Lung (tissue), 12 donors: ENCODE results near the gene TRPC4AP. TPM values are rescaled to one million over a fixed set of nuclear protein-coding genes. Genes with fewer than 3 reads are reported as not detected.
A peak's percentile ranks its signal among the peaks of the same experiment; 100 is the strongest.

Experiments
- ATAC-seq: fragments of 200-7000 bp; cut with Tn5 transposase; one replicate; pipeline ENCODE4 v1.9.1; 2020; ENCODE audit warnings: moderate number of reproducible peaks; ENCODE audit not compliant: insufficient read depth, low FRiP score
- DNase-seq, 3 donors: peaks; one replicate each; pipeline ENCODE4 v3.0.0-alpha.2; 2013 to 2017
- H3K27ac ChIP-seq, 2 donors: one replicate each; pipeline ENCODE4 v1.5.1; 2013; ENCODE audit warnings: mild to moderate bottlenecking in 2 of 2, moderate library complexity in 2 of 2, control low read depth in 1 of 2, inconsistent platforms in 1 of 2, low read depth in 1 of 2, low read length in 1 of 2
- H3K27me3 ChIP-seq, 3 donors: one replicate each; pipeline ENCODE4 v1.5.1; 2013; ENCODE audit warnings: low read length in 2 of 3; ENCODE audit not compliant: control insufficient read depth in 3 of 3, insufficient read depth in 3 of 3
- H3K36me3 ChIP-seq, 4 donors: one replicate each; pipeline ENCODE4 v1.5.1; 2013; ENCODE audit warnings: low read length in 4 of 4, mild to moderate bottlenecking in 1 of 4, moderate library complexity in 1 of 4; ENCODE audit not compliant: control insufficient read depth in 4 of 4, insufficient read depth in 4 of 4
- H3K4me1 ChIP-seq, 5 donors: one replicate each; pipeline ENCODE4 v1.5.1; 2013; ENCODE audit warnings: low read length in 5 of 5, mild to moderate bottlenecking in 2 of 5, moderate library complexity in 1 of 5; ENCODE audit not compliant: control insufficient read depth in 5 of 5, insufficient read depth in 5 of 5
- H3K4me3 ChIP-seq: one replicate; pipeline ENCODE4 v1.5.1; 2013; ENCODE audit warnings: mild to moderate bottlenecking, control low read depth, moderate library complexity
- H3K9ac ChIP-seq, 2 donors: one replicate each; pipeline ENCODE4 v1.5.1; 2013; ENCODE audit warnings: low read length in 2 of 2, control low read depth in 1 of 2; ENCODE audit not compliant: insufficient read depth in 1 of 2
- H3K9me3 ChIP-seq, 4 donors: one replicate each; pipeline ENCODE4 v1.5.1; 2013; ENCODE audit warnings: low read length in 3 of 4, mild to moderate bottlenecking in 1 of 4, moderate library complexity in 1 of 4; ENCODE audit not compliant: control insufficient read depth in 4 of 4, insufficient read depth in 3 of 4
- CTCF ChIP-seq: IDR thresholded peaks from 2 replicates; pipeline ENCODE4 v1.5.1; 2012; ENCODE audit warnings: mild to moderate bottlenecking; ENCODE audit errors: control extremely low read depth, extremely low read depth
- WGBS, 2 donors: extraction: QIAGEN DNeasy Blood & Tissue Kit; methylation state at CpG; one replicate each; pipeline ENCODE4 v1.1.7; 2013; 5-methylcytosine and 5-hydroxymethylcytosine counted together
- polyA plus RNA-seq, 2 donors: library from polyadenylated mRNA; stranded (reverse); fragments of 200-250 nt; gene quantifications; one replicate each; pipeline ENCODE4 v1.2.1, GENCODE V29; 2013
- total RNA-seq, 2 donors: library from RNA; depleted of rRNA in 1 of 2; stranded (reverse); fragments of >200 nt in 1 of 2; gene quantifications; one replicate each; pipeline ENCODE4 v1.2.1, GENCODE V29; 2014 to 2021
- donor health status: control.
- donor health status: control.
- donor health status: Bipolar disorder and iron deficiency.
- donor health status: healthy.
- donor health status: DM: yes; HTN: yes; CAD: no.

TRPC4AP gene
- total and polyA plus RNA-seq, 4 donors, result 37.6 to 62.5 (median 50.2) TPM

- Histone ChIP-seq H3K9ac (no peak overlapping the region), H3K36me3 (peaks cover 22 to 75% (median 45%) of the 10 kb centered on the region in 4 donors), H3K27ac (peak overlapping the region in 1 of 2 donors; percentile 46), H3K4me1 (peaks cover 0 to 5% (median 0%) of the 10 kb centered on the region in 5 donors), H3K9me3 (no peaks in the 10 kb centered on the region), H3K4me3 (no peak overlapping the region), H3K27me3 (no peaks in the 10 kb centered on the region)
- 76 to 80% methylated on average over 5 of the region's 5 CpGs for WGBS, 2 donors
- DNase-seq (no peak), ATAC-seq (no peak)
- TF ChIP-seq CTCF, result no peak
Measured at GRCh38 chr20:35011589-35012226, 80.9 kb downstream of the TRPC4AP start.

DNA sequence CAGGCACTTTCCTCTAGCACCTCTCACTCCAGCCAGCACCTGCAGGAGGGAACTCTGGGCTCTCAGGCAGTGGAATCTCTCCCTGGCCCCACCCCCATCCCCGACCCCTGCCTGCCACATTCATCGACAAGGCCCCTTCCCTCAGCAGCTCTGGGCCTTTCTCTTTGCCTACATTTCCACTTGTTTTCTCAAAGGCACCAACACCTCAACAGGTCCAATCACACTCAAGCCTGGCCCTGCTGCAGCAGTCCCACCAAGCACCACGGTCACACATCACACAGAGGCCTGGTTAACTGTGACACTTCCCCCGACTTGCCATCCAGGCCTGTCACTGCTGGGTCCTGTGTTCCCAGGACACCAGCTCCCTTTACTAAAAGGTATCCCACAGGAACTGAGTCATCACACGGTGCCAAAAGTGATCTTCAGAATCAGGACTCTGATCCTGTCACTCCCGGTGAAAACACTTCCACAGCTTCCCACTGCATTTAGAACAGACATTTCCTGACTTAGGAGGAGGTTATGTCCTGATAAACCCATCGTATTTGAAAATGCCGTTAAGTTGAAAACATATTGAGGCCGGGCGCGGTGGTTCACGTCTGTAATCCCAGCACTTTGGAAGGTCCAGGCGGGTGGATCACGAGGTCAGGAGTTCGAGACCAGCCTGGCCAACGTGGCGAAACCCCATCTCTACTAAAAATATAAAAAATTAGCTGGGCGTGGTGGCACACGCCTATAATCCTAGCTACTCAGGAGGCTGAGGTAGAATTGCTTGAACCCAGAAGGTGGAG is 82.0 kb downstream of the TRPC4AP start:
- Histone ChIP-seq H3K9ac (no peak overlapping the region), H3K36me3 (peaks cover 27 to 79% (median 48%) of the 10 kb centered on the region in 4 donors), H3K4me1 (peaks cover 0 to 5% (median 0%) of the 10 kb centered on the region in 5 donors), H3K9me3 (no peaks in the 10 kb centered on the region), H3K27ac (no peak overlapping the region), H3K4me3 (no peak overlapping the region), H3K27me3 (no peaks in the 10 kb centered on the region)
- ATAC-seq (no peak), DNase-seq (no peak)
- WGBS, 2 donors, result 91 to 94% methylated on average over 19 of the region's 19 CpGs
- TF ChIP-seq CTCF, result no peak

DNA sequence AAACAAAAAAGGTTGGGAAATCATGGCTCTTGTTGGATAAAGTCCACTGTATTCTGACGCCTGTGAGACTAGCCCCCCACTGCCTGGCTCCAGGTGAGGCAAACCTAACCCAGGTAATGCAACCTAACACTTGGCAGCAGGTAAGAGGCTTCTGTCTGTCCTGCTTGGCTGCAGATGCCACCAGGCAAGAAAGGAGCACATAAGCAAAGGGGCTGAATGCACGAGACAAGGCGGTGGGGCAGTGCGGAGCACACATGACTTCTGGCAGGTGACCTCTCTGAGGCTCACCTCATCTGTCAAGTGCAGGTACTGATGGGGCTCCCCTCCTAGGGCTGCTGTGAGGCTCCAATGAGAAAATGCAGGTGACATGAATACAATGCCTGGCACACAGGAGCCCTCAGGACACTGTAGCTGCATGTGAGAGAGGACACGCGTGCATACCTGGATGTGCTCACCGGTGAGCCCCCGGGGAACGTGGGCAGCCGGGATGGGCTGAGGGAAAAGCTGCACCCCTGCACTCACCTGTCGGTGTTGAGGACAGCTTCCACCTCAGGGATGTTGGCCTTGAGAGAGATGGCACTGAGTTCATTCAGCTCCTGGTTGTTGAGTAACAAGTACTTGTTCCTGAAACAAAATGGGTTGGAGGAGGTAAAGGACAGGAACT is 82.8 kb downstream of the TRPC4AP start:
- H3K9ac ChIP-seq, result no peak overlapping the region
- peaks cover 34 to 83% (median 53%) of the 10 kb centered on the region in 4 donors for H3K36me3 ChIP-seq
- WGBS, 2 donors, result 96 to 98% methylated on average over 11 of the region's 11 CpGs
- H3K27me3 ChIP-seq, result no peaks in the 10 kb centered on the region
- ATAC-seq, result no peak
- DNase-seq, result no peak
- no peaks in the 10 kb centered on the region for H3K9me3 ChIP-seq
- no peak for TF ChIP-seq CTCF
- H3K27ac ChIP-seq, result no peak overlapping the region
- no peak overlapping the region for H3K4me3 ChIP-seq
- peaks cover 0 to 5% (median 0%) of the 10 kb centered on the region in 5 donors for H3K4me1 ChIP-seq
